Body of pancreas (tissue), 4 donors: Measurements from ENCODE around the gene METTL14. TPM values are rescaled to one million over a fixed set of nuclear protein-coding genes. Genes with fewer than 3 reads are reported as not detected.

Experiments used
- ATAC-seq: fragments of 150-250 bp; one replicate; pipeline ENCODE4 v1.9.1; 2016
- DNase-seq, 4 donors: peaks; one replicate each; pipeline ENCODE4 v3.0.0-alpha.2; 2019
- H3K27ac ChIP-seq, 4 donors: fragments of 200-600 bp; sonication (generic); 1 replicate in 3 of 4; 2 replicates in 1 of 4; pipeline versions ENCODE4 v1.5.1 to v1.6.1; 2016 to 2019; ENCODE audit warnings: mild to moderate bottlenecking in 1 of 4, mixed read lengths in 1 of 4, moderate library complexity in 1 of 4
- H3K27me3 ChIP-seq, 2 donors: fragments of 200-600 bp; sonication (generic); one replicate each; pipeline ENCODE4 v1.6.0; 2016; ENCODE audit warnings: mild to moderate bottlenecking in 1 of 2
- H3K36me3 ChIP-seq, 2 donors: fragments of 200-600 bp; sonication (generic); replicated peaks in 1 of 2; 2 replicates each; pipeline ENCODE4 v1.5.1; 2016; ENCODE audit warnings: low read depth in 2 of 2; ENCODE audit not compliant: insufficient read depth in 1 of 2
- H3K4me1 ChIP-seq: fragments of 200-600 bp; sonication (generic); one replicate; pipeline ENCODE4 v1.6.0; 2016
- H3K4me3 ChIP-seq, 2 donors: fragments of 200-600 bp; sonication (generic); 1 replicate in 1 of 2; 2 replicates in 1 of 2; pipeline ENCODE4 v1.5.1; 2016 to 2019
- H3K9me3 ChIP-seq, 3 donors: fragments of 200-600 bp; sonication (generic); 1 replicate in 2 of 3; 2 replicates in 1 of 3; pipeline ENCODE4 v1.5.1; 2016
- POLR2A ChIP-seq, 3 donors: fragments of 450-650 bp; IDR thresholded peaks; one replicate each; pipeline ENCODE4 v1.6.1; 2016; ENCODE audit warnings: antibody characterized with exemption in 3 of 3, mild to moderate bottlenecking in 2 of 3
- WGBS, 2 donors: methylation state at CpG; one replicate each; pipeline ENCODE4 v1.1.5; 2017; 5-methylcytosine and 5-hydroxymethylcytosine counted together
- intact Hi-C: fragments of 100-400 bp; cut with DNase I; formaldehyde crosslinking; loops from one replicate; pipeline ENCODE4 v1.15.1; 2023
- total RNA-seq, 2 donors: library from RNA; depleted of rRNA; stranded (reverse); fragments of >200 nt; gene quantifications; one replicate each; pipeline ENCODE4 v1.1.0, GENCODE V29; 2016
- TF ChIP-seq, protein P1 (sequence below), 7 experiments: fragments of 450-650 bp in 4 of 7; fragments of 200-600 bp in 3 of 7; sonication (generic) in 3 of 7; IDR thresholded peaks; one replicate each; pipeline ENCODE4 v1.5.1; 2016 to 2019; ENCODE audit warnings: antibody characterized with exemption in 7 of 7

METTL14 gene
- total RNA-seq, 2 donors from 2014 or later, result 8.0 to 14.2 TPM

DNA sequence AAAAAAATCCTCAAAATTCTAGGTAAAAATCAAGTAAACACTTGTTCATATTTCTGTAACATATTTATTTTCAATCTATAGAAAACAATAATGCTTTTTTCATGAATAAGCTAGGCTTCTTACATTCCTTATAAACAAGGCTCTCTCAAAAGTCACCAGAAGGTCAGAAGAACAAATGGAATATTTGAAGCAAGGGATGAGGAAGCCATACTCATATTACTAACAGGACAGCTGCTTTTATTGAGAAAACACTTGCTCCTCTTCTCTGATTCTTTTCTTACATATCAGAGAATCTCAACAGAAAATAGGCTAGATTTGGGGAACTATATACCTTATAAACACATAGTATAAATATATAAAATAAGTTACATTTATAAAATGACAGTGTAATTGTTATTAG lies 67.9 kb downstream of the METTL14 start:
- TF ChIP-seq, protein P1, sequence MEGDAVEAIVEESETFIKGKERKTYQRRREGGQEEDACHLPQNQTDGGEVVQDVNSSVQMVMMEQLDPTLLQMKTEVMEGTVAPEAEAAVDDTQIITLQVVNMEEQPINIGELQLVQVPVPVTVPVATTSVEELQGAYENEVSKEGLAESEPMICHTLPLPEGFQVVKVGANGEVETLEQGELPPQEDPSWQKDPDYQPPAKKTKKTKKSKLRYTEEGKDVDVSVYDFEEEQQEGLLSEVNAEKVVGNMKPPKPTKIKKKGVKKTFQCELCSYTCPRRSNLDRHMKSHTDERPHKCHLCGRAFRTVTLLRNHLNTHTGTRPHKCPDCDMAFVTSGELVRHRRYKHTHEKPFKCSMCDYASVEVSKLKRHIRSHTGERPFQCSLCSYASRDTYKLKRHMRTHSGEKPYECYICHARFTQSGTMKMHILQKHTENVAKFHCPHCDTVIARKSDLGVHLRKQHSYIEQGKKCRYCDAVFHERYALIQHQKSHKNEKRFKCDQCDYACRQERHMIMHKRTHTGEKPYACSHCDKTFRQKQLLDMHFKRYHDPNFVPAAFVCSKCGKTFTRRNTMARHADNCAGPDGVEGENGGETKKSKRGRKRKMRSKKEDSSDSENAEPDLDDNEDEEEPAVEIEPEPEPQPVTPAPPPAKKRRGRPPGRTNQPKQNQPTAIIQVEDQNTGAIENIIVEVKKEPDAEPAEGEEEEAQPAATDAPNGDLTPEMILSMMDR (IDR thresholded peaks at IDR 0.05), result no peak
- no peak for TF ChIP-seq POLR2A (IDR thresholded peaks at IDR 0.05)
- ATAC-seq, result no peak
- Histone ChIP-seq H3K27me3 (no peaks in the 10 kb centered on the region), H3K27ac (peak overlapping the region in 1 of 4 donors; percentile 22), H3K4me1 (peaks cover 38% of the 10 kb centered on the region), H3K4me3 (no peak overlapping the region), H3K9me3 (no peaks in the 10 kb centered on the region), H3K36me3 (peaks cover 9 to 14% of the 10 kb centered on the region in 2 donors)
- intact Hi-C loops, result no loop called here
- no peak for DNase-seq

DNA sequence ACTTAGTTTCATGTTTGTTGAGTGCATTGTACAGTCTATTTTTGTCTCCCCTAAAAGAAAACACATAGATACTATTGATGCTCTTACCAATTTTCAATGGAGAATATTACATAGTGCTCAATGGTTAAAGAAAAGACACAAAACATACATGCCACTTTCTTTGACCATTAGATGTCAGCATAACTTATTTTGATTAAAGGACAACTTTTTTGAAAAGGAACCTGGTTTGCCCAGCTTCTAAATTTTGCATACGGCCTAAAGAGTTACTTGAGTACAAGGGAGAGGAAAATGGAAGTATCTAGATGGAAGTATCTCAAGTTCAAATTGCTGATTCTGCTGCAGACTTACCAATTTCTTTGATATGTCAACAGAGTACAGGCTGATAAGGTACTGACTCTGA lies 68.5 kb downstream of the METTL14 start:
- ATAC-seq (no peak), DNase-seq (no peak)
- TF ChIP-seq, protein P1 (IDR thresholded peaks at IDR 0.05), result no peak
- TF ChIP-seq POLR2A (IDR thresholded peaks at IDR 0.05), result no peak
- Histone ChIP-seq H3K27ac (no peak overlapping the region), H3K4me1 (peaks cover 40% of the 10 kb centered on the region), H3K36me3 (peaks cover 9 to 14% of the 10 kb centered on the region in 2 donors), H3K9me3 (no peaks in the 10 kb centered on the region), H3K27me3 (no peaks in the 10 kb centered on the region), H3K4me3 (no peak overlapping the region)
- intact Hi-C loops, result no loop called here
- WGBS, 2 donors, result 77 to 80% methylated on average over 1 of the region's 1 CpG

DNA sequence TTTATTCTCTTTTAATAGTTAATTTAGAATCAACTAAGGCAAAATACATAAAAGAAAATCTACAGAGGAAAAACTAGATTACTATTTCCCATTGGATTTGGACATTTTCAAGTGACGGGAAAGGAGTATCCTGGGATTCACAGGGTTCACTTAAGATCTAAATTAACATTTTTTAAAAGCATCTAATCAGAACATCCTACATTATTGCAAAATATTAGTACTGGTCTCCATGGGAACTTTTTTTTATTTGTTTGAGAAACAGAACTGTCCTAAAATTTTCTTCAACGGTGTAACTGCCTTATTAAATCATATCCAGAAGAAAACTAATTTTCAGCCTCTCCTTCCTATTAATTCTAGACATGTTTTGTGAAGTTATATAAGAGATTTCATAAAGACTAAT lies 69.7 kb downstream of the METTL14 start:
- Histone ChIP-seq H3K4me1 (peaks cover 40% of the 10 kb centered on the region), H3K4me3 (no peak overlapping the region), H3K27me3 (no peaks in the 10 kb centered on the region), H3K36me3 (peaks cover 9 to 14% of the 10 kb centered on the region in 2 donors), H3K27ac (peak overlapping the region in 2 of 4 donors; percentile 41 to 49), H3K9me3 (no peaks in the 10 kb centered on the region)
- intact Hi-C loops, result no loop called here
- DNase-seq, result no peak
- TF ChIP-seq POLR2A (IDR thresholded peaks at IDR 0.05), result no peak
- TF ChIP-seq, protein P1 (IDR thresholded peaks at IDR 0.05), result no peak
- 86 to 87% methylated on average over 2 of the region's 2 CpGs for WGBS, 2 donors
- ATAC-seq, result no peak

DNA sequence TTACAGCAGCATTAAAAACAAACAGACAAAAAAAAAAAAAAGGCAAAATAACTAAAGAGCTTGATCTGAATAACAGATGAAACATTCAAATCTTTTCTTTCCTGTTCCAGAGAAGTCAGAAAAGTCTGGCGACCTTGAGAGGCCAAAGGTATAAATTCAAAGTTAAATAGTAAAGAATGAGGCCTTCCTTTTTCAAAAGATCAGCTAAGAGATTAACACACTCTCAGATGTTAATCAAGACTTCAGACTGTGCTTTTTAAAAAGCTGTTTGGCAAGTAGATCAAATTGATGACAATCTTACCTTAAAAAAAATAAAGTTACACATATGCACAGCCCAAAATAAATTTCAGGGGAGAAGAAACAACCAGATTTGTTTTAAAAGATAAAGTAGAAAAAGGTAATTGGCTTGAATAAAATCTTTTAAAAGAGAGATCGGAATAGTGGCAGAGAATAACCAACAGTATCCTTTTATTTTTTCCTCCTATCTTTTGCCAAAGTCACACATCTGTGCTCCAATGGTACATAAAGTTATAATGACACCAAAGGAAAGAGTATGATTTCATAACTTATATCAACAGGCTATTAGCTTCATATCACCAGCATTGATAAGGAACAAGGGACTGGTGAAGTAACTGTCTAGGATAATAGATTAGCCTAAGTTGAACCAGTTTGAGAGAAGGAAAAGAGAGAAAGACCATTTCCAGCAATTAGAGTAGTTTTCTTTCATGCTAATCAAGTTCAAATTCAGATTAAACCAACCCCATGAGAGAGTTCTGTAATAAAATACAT lies 70.4 kb downstream of the METTL14 start:
- ATAC-seq, result peak; percentile 30
- no peak for TF ChIP-seq POLR2A (IDR thresholded peaks at IDR 0.05)
- TF ChIP-seq, protein P1 (IDR thresholded peaks at IDR 0.05), result no peak
- Histone ChIP-seq H3K27ac (peak overlapping the region in 2 of 4 donors; percentile 34 to 50), H3K4me1 (peaks cover 40% of the 10 kb centered on the region), H3K4me3 (no peak overlapping the region), H3K9me3 (no peaks in the 10 kb centered on the region), H3K36me3 (peaks cover 9 to 13% of the 10 kb centered on the region in 2 donors), H3K27me3 (no peaks in the 10 kb centered on the region)
- 56 to 58% methylated on average over 2 of the region's 2 CpGs for WGBS, 2 donors
- DNase-seq, result no peak
- intact Hi-C loops, result no loop called here

DNA sequence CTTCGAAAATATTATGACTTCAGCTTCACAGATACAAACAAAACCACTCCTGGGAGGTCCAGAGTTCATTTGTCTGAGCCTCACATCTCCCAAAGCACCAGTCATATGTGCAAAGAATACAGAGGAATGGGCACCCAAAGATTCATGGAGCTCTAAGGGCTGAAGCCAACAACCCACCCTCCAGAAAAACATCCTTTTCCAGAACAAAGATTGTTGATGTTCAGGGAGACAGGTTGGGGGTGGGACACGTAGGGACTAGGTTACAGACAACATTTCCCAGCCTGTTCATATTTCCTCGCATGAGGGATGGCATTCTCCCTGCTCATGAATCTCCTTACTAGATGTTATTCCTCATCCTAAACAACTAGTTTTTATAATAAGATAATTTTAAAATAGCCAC lies 71.2 kb downstream of the METTL14 start:
- Histone ChIP-seq H3K36me3 (peaks cover 7 to 11% of the 10 kb centered on the region in 2 donors), H3K4me3 (no peak overlapping the region), H3K9me3 (no peaks in the 10 kb centered on the region), H3K4me1 (peaks cover 40% of the 10 kb centered on the region), H3K27me3 (no peaks in the 10 kb centered on the region), H3K27ac (peak overlapping the region in 1 of 4 donors; percentile 50)
- intact Hi-C loops, result no loop called here
- TF ChIP-seq, protein P1 (IDR thresholded peaks at IDR 0.05), result no peak
- TF ChIP-seq POLR2A (IDR thresholded peaks at IDR 0.05), result no peak
- ATAC-seq, result no peak
- WGBS, 2 donors, result 82 to 86% methylated on average over 3 of the region's 3 CpGs
- DNase-seq, result no peak
